Activated naive CD4-positive, alpha-beta T cell treated with anti-CD3 and anti-CD28 coated beads for 36 hours (primary cell): Measurements from ENCODE around the gene SEPTIN1. TPM values are rescaled to one million over a fixed set of nuclear protein-coding genes. Genes with fewer than 3 reads are reported as not detected.
"Not testable (repeated sequence)": the region's sequence is repeated elsewhere in the genome, so short reads cannot be mapped to it uniquely, and the experiment has no call there.

Experiments used
- CTCF ChIA-PET: fragments of 350-600 bp; sonication (Branson Sonifier 250); formaldehyde crosslinking; loops from one replicate; lab custom pipeline; 2021; ENCODE audit warnings: antibody characterized with exemption; lab: Charles Lee
- DNase-seq: peaks from one replicate; pipeline ENCODE4 v3.0.0-alpha.2; 2020
- H3K27ac Mint-ChIP-seq: one replicate; pipeline ENCODE4 v1.8.0; 2021; ENCODE audit warnings: mild to moderate bottlenecking, mixed read lengths
- H3K27me3 Mint-ChIP-seq: one replicate; pipeline ENCODE4 v1.8.0; 2021; ENCODE audit warnings: low read depth, mixed read lengths
- H3K36me3 Mint-ChIP-seq: one replicate; pipeline ENCODE4 v1.8.0; 2021; ENCODE audit warnings: low read depth, mixed read lengths
- H3K4me1 Mint-ChIP-seq: one replicate; pipeline ENCODE4 v1.8.0; 2021; ENCODE audit warnings: low read depth, mixed read lengths
- H3K4me3 Mint-ChIP-seq: one replicate; pipeline ENCODE4 v1.8.0; 2021; ENCODE audit warnings: mild to moderate bottlenecking, moderate library complexity, mixed read lengths
- H3K9me3 Mint-ChIP-seq: one replicate; pipeline ENCODE4 v1.8.0; 2021; ENCODE audit warnings: mixed read lengths
- intact Hi-C: fragments of 100-400 bp; cut with micrococcal nuclease; formaldehyde crosslinking; loops from one replicate; pipeline ENCODE4 v1.15.1; 2023
- total RNA-seq, 2 experiments: library from RNA; stranded (reverse); gene quantifications; one replicate each; pipeline ENCODE4 v1.2.3, GENCODE V29; 2021

Gene SEPTIN1
- total RNA-seq, 2 experiments from 2014 or later, result 133 to 134 TPM

DNA sequence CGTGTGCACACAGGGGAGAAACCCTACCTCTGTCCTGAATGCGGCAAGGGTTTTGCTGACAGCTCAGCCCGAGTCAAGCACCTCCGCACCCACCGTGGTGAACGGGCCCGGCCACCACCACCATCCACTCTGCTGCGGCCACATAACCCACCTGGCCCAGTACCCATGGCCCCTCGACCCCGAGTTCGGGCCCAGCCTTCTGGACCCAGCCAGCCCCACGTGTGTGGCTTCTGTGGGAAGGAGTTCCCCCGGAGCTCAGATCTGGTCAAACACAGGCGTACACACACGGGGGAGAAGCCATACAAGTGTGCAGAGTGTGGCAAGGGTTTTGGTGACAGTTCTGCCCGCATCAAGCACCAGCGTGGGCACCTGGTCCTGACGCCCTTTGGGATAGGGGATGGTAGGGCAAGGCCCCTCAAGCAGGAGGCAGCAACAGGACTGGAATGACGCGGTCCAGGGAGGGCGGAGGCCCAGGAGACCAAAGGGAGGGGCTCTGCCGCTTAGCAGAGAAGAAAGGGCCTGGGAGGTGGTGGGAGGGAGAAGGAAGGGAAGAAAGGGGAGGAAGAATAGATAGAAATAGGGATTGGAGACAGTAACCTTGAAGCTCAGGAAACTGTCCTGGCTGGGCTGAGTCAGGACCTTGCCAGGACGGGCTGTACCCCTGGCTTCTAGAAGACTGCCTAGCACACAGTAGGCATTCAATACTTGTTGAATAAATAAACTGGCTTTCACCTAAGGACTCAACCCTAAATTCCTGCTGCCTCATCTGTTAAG is 16.5 kb upstream of the SEPTIN1 start:
- H3K36me3 Mint-ChIP-seq, result peaks cover 11% of the 10 kb centered on the region
- CTCF ChIA-PET, result interaction anchor here (1.0 to 1.6 kb wide), 2 partner anchors 8 to 10 kb away, joined by 4 to 5 read pairs; partner anchors contain the start of gene ZNF771
- peaks cover 40% of the 10 kb centered on the region for H3K4me1 Mint-ChIP-seq
- no peak for DNase-seq
- no peaks in the 10 kb centered on the region for H3K9me3 Mint-ChIP-seq
- H3K27me3 Mint-ChIP-seq, result no peaks in the 10 kb centered on the region
- H3K27ac Mint-ChIP-seq, result no peak overlapping the region
- intact Hi-C loops, result no loop called here
- H3K4me3 Mint-ChIP-seq, result peak overlapping the region; percentile 54

DNA sequence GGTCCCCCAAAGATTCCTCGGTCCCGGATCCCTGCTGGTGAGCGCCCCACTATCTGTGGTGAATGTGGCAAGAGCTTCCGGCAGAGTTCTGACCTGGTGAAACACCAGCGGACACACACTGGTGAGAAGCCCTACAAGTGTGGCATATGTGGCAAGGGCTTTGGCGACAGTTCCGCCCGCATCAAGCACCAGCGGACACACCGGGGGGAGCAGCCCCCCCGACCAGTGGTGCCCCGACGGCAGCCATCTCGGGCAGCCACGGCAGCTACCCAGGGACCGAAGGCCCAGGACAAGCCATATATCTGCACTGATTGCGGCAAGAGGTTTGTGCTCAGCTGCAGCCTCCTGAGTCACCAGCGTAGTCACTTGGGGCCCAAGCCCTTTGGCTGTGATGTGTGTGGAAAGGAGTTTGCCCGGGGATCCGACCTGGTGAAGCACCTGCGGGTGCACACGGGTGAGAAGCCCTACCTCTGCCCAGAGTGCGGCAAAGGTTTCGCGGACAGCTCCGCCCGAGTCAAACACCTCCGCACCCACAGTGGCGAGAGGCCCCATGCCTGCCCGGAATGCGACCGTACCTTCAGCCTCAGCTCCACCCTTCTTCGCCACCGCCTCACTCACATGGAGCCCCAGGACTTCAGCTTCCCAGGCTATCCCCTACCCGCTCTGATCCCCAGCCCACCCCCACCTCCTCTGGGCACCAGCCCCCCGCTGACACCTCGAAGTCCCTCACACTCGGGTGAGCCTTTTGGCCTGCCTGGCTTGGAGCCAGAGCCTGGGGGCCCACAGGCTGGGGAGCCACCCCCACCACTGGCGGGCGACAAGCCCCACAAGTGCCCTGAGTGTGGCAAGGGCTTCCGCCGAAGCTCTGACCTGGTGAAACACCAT is 15.7 kb upstream of the SEPTIN1 start:
- CTCF ChIA-PET, result interaction anchor here (1.4 to 1.6 kb wide), 2 partner anchors 9 to 12 kb away, joined by 3 to 4 read pairs; partner anchors contain the start of gene ZNF771
- Mint-ChIP-seq H3K27me3 (no peaks in the 10 kb centered on the region), H3K27ac (no peak overlapping the region), H3K9me3 (no peaks in the 10 kb centered on the region), H3K4me3 (no peak overlapping the region), H3K4me1 (peaks cover 40% of the 10 kb centered on the region), H3K36me3 (peaks cover 11% of the 10 kb centered on the region)
- DNase-seq, result no peak
- intact Hi-C loops, result no loop called here

DNA sequence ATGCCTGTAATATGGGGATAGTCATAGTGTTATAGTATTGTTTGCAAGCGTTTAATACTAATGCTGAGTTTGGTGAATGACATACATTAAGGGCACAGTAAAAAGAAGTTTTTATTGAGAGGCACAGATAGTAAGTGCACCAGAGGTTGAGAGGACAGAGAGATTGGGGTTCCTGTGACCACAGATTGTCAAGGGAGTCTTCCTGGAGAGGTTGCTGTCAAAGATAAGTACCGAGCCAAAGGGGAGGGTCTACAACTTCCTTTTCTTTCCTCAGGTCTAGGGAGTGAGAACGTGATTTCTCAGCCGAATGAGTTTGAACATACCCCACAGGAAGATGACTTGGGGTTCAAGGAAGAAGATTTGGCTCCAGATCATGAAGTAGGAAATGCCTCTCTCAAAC is 14.7 kb upstream of the SEPTIN1 start:
- Mint-ChIP-seq H3K4me1 (peaks cover 40% of the 10 kb centered on the region), H3K4me3 (peak overlapping the region; percentile 94), H3K27me3 (no peaks in the 10 kb centered on the region), H3K36me3 (peaks cover 11% of the 10 kb centered on the region), H3K9me3 (no peaks in the 10 kb centered on the region), H3K27ac (no peak overlapping the region)
- intact Hi-C loops, result no loop called here
- CTCF ChIA-PET, result interaction anchor here (1.4 to 5.2 kb wide), 2 partner anchors 13 to 14 kb away, joined by 3 to 30 read pairs; partner anchors contain the start of gene SEPTIN1
- no peak for DNase-seq

DNA sequence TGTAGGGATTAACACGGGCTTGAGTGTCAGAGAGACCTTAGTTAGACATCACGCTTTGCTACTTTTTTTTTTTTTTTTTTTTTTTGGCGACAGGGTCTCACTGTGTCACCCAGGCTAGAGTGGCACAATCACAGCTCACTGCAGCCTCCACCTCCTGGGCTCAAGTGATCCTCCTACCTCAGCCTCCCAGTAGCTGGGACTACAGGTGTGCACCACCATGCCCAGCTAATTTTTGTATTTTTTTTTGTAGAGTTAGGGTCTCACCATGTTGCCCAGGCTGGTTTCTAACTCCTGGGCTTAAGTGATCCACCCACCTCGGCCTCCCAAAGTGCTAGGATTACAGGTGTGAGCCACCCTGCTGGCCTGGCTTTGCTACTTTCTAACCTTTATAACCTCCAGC is 14.3 kb upstream of the SEPTIN1 start:
- peaks cover 39% of the 10 kb centered on the region for H3K4me1 Mint-ChIP-seq
- peaks cover 11% of the 10 kb centered on the region for H3K36me3 Mint-ChIP-seq
- CTCF ChIA-PET, result interaction anchor here (1.3 to 5.2 kb wide), 5 partner anchors 11 to 27 kb away, joined by 3 to 30 read pairs (median 9); partner anchors contain the start of genes SEPTIN1 and ZNF771
- intact Hi-C loops, H3K9me3 Mint-ChIP-seq, DNase-seq, H3K27me3 Mint-ChIP-seq, H3K27ac Mint-ChIP-seq: not testable (repeated sequence)
- peak overlapping the region; percentile 94 for H3K4me3 Mint-ChIP-seq

DNA sequence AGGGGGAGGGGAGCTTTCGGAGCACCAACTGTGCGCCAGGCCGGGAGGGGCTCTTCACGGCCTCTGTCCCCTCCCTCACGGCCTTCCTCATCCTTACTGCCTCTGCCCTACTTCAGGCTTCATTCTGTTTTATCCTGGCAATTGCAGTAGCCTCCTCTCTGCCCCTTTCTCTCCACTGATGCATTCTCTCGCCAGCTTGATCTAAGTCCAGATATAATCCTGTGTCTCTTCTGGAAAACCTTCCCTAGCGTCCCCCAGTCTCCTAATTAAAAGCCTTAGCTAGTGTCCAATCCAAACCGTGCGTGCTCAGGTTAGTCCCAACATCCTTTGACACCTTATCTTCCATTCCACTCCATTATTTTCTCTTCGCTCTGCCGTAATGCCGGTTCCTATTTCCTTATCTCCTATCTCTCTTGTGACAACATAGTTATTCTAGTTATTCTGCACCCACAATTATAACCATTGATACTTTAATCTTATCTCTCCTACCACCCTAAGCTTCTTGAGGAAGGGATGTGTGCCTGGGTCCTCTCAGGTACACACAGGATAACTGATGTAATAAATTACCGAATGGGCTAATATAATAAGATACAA is 13.7 kb upstream of the SEPTIN1 start:
- Mint-ChIP-seq H3K4me1 (peaks cover 36% of the 10 kb centered on the region), H3K36me3 (peaks cover 11% of the 10 kb centered on the region), H3K27ac (peak overlapping the region; percentile 79), H3K4me3 (peak overlapping the region; percentile 94), H3K9me3 (no peaks in the 10 kb centered on the region), H3K27me3 (no peaks in the 10 kb centered on the region)
- intact Hi-C loops, result no loop called here
- CTCF ChIA-PET, result interaction anchor here (0.6 to 5.2 kb wide), 6 partner anchors 10 to 34 kb away, joined by 4 to 30 read pairs (median 8); partner anchors contain the start of genes DCTPP1, SEPTIN1 and ZNF771
- DNase-seq, result no peak

DNA sequence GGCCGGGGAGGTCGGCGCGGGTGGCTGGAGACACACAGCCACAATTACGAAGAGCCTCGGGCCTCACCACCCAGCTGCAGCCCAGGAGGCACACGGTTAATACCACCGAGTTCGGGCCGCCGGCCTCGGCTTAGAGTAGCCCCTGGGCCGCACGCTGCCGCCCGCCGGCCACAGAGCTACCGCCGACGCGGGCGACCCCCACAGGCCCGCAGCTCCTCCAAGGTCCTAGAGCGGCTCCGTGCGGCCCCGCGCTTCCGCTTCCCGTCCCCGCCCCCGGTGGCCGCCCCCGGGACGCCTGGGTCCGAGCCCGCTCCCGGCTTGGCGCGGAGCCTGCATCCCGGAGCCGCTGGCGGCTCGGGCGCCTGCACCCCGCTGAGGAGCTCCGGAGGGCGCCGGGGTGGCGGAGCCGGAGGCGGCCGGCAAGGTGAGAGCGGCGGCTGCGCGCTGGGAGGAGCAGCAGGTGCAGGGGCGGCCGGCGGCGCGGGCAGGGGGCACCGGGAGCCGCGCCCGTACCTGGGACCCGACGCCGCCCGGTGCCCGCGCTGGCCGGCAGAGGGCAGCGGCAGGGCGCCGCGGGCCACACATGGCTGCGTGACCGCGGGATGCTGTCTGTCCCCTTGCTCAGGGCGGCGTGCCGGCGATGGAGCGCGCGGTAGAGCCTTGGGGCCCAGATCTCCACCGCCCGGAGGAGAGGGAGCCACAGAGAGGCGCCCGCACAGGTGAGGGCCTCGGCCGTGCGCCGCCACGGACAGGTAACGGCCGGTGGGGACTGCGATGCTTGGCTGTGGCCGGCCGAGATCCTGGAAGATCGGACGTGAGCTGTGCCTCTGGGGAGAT is 13.0 kb upstream of the SEPTIN1 start, which contains the start of gene ZNF48:
ZNF48 (plus strand) TSS at position 266 of the 837 bp plus-strand sequence; CDS start at position 641, 375 bp downstream.
- Mint-ChIP-seq H3K36me3 (peaks cover 11% of the 10 kb centered on the region), H3K4me1 (peaks cover 32% of the 10 kb centered on the region)

DNA sequence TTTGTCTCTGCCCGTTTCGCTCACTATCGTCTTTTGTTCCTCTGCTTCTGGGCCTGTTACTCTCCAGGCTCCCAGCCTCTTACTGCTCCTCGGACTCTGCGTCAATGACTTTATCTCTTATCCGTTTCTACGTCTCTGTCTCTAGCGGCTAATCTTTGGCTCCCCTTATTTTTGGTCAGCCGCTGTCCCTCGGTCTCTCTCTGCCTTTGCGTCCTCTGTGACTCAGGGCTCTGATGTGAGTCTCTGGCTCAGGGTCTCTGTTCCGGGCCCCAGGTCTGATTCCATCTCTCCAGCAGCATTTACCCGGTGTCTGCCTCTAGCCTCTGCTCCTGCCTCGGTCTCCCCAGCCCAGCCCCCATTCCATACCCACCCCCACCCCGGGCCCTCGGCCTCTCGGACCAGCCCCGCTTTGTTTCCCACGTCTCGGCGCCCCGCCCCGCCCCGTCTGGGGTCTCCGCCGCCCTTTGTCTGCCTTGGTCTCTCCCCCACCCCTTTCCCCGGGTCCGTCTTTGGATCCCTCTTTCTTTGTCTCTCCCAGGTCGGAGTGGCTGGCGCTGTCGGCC is 12.3 kb upstream of the SEPTIN1 start:
- intact Hi-C loops, result no loop called here
- no peak for DNase-seq
- CTCF ChIA-PET, result interaction anchor here (0.8 to 5.2 kb wide), 5 partner anchors 9 to 35 kb away, joined by 3 to 30 read pairs (median 9); partner anchors contain the start of genes DCTPP1, SEPTIN1 and ZNF771
- Mint-ChIP-seq H3K4me3 (peak overlapping the region; percentile 94), H3K27ac (no peak overlapping the region), H3K36me3 (peaks cover 11% of the 10 kb centered on the region), H3K9me3 (no peaks in the 10 kb centered on the region), H3K4me1 (peaks cover 30% of the 10 kb centered on the region), H3K27me3 (no peaks in the 10 kb centered on the region)

More for the DNA sequence above, 13.0 kb upstream of the SEPTIN1 start, which contains the start of gene ZNF48:
- peak within 1 kb of the TSS; percentile 79 for H3K27ac Mint-ChIP-seq
- no peaks in the 10 kb centered on the region for H3K9me3 Mint-ChIP-seq
- CTCF ChIA-PET, result interaction anchor here (0.6 to 5.2 kb wide), 6 partner anchors 9 to 34 kb away, joined by 4 to 30 read pairs (median 8); partner anchors contain the start of genes DCTPP1, SEPTIN1 and ZNF771
- peak; percentile 54 for DNase-seq
- intact Hi-C loops, result no loop called here
- H3K4me3 Mint-ChIP-seq, result peak within 1 kb of the TSS; percentile 94
- no peaks in the 10 kb centered on the region for H3K27me3 Mint-ChIP-seq

DNA sequence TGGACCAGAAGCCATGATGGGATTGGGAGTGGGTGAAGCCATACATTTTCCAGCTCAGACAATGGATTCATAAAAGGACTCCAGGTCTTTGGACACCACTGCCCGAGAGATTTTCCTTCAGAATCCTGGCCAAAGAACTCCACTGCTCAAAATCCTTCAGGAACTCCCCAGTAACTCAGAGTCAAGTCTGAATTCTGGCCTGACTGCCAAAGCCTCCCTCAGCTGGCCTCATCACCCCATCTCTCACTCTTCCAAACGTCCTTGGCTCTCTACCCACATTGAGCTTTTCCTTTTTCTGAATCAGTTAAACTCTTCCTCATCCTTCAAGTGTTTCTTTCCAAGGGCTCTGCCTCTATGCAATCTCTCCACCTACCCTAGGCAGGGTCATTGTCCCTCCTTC is 1.2 kb upstream of the SEPTIN1 start:
- no peak for DNase-seq
- Mint-ChIP-seq H3K36me3 (peaks cover 25% of the 10 kb centered on the region), H3K4me1 (peaks cover 39% of the 10 kb centered on the region), H3K27ac (peak overlapping the region; percentile 96), H3K9me3 (no peaks in the 10 kb centered on the region), H3K27me3 (no peaks in the 10 kb centered on the region), H3K4me3 (peak overlapping the region; percentile 89)
- CTCF ChIA-PET, result interaction anchor here (1.2 to 4.0 kb wide), 7 partner anchors 11 to 313 kb away, joined by 4 to 30 read pairs (median 6); partner anchors contain the start of genes DCTPP1, ZNF48 and ZNF771
- intact Hi-C loops, result no loop called here

DNA sequence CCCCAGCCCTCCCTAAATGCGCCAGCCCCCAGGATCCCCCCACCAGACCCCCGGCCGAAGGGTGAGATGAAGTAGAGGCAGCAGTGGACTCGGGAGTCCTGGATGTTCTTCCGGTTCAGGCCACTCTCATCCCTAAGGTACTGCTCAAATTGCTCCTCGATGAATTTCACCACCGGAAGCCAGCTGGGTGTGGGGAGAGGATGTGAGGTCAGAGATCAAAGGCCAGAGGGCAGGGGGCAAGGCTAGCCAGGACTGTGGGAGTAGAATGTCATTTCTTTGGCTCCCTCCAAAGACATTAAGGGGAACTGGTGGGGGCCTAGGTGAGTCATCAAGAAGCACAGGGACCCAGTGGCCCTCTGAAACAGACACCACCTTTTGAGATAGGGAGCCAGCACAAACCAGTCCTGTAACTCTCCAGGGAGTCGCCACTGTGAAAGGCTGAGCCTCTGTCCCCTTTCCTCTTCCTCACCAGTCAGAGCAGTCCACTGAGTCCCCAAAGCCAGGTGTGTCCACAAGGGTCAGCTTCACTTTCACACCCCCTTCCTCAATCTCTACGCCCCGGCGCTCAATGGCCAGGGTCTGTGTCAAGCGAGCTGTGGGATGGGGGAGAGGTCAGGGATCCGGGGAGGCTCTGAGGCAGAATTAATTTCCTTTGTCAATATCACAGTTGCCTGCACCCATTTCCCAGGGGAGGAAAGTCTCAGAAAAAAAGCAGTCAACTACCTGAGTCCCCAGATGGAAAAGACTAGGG is 895 bp downstream of the SEPTIN1 start:
- H3K4me1 Mint-ChIP-seq, result peaks cover 47% of the 10 kb centered on the region
- H3K36me3 Mint-ChIP-seq, result peaks cover 31% of the 10 kb centered on the region
- intact Hi-C loops, result loop anchor here (1.0 kb wide), 2 partner anchors 11 to 26 kb away; partner anchors contain the start of genes TBC1D10B and ZNF771
- no peaks in the 10 kb centered on the region for H3K9me3 Mint-ChIP-seq
- H3K27me3 Mint-ChIP-seq, result no peaks in the 10 kb centered on the region
- H3K27ac Mint-ChIP-seq, result peak overlapping the region; percentile 96
- peak; percentile 70 for DNase-seq
- CTCF ChIA-PET, result interaction anchor here (1.5 to 4.0 kb wide), 2 partner anchors 13 to 279 kb away, joined by 3 to 30 read pairs; partner anchors contain the start of gene ZNF48
- H3K4me3 Mint-ChIP-seq, result peak overlapping the region; percentile 89

DNA sequence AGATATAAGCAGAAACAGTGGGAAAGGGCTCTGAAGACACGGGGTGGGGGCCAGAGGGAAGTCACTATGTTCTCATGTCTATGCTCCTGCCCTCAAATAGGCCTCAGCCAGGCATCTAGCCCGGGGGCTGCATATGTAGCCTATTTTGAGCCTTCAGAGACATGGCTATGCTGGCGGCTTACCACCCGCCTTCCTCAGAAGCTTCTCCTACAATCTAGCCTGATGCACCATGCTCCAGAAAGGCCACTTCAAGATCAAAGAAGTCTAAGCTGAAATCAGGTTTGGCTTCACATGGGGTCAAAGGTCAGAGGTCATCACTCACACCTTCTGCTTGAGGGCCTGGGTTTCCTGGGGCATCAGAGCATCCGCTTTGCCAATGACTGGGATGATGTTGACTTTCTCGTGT is 1.6 kb downstream of the SEPTIN1 start:
- CTCF ChIA-PET, result interaction anchor here (0.7 to 1.1 kb wide), 2 partner anchors 12 to 29 kb away, joined by 3 to 4 read pairs; no protein-coding TSS in a partner anchor
- intact Hi-C loops, result no loop called here
- peaks cover 47% of the 10 kb centered on the region for H3K4me1 Mint-ChIP-seq
- no peak for DNase-seq
- H3K27ac Mint-ChIP-seq, result peak overlapping the region; percentile 55
- H3K9me3 Mint-ChIP-seq, result no peaks in the 10 kb centered on the region
- H3K4me3 Mint-ChIP-seq, result peak overlapping the region; percentile 89
- peaks cover 31% of the 10 kb centered on the region for H3K36me3 Mint-ChIP-seq
- H3K27me3 Mint-ChIP-seq, result no peaks in the 10 kb centered on the region
